Colon (tissue), 2 donors: ENCODE data around the gene UBL4A.

ENCODE experiments used
- FAIRE-seq: peaks from 2 replicates; lab custom pipeline; 2012; peaks lifted over from hg19 to GRCh38; lab: Jason Lieb, UNC
- donor health status: control.
- donor health status: control.

Gene UBL4A

DNA sequence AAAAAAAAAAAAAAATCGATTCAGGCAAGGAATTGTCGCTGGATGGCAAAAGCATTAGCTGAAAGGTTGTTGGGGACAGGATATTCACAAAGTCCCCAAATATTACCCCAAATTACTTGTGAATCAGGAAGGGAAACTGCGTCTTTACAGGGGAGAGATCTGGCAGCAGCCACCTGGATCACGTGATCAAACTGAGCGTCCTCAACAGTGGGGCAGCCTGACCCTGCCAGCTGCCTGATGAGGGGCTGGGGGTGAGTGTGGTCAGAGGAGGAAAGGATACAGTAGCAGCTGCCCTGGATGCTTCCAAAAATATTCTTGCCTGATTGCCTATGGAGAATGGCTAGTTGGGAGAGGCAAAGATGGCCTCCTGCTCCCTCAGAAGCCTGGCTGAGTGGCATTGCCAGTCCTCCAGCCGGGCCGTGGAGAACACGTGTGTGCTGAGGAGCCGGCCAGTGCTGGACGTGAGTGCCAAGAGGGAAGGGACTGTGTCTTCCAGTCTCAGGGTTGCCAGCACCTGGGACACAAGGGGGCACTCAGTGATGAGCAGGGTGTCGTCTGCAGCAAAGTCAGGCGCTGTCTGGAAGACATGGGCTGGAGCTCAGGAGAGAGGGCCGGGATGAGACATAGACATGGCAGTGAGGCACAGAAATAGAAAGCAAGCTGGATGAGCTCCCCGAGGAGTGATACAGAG lies 4.4 kb downstream of the UBL4A start:
- no peak for FAIRE-seq

DNA sequence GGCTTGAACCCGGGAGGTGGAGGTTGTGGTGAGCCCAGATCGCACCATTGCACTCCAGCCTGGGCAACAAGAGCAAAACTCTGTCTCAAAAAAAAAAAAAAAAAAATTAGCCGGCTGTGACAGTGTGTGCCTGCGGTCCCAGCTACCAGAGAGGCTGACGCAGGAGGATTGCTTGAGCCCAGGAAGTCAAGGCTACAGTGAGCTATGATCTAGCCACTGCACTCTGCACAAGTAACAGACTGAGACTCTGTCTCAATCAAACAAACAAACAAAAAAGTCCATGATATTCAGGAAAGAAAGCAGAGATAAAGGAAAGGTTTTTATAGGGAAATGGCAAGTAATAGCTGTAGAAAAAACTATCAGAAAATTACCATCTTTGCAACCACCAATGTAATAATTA lies 5.2 kb downstream of the UBL4A start:
- no peak for FAIRE-seq

- no peak for FAIRE-seq
Measured at GRCh38 chrX:154478728-154479622, 7.4 kb downstream of the UBL4A start, which contains the start of gene LAGE3. LAGE3 (minus strand) TSS chrX:154479281; CDS start chrX:154478915, 366 bp downstream.

- no peak for FAIRE-seq
Measured at GRCh38 chrX:154477891-154478477, 8.4 kb downstream of the UBL4A start.

GRCh38 chrX:154476821-154477220 lies 9.6 kb downstream of the UBL4A start:
- FAIRE-seq, result no peak

DNA sequence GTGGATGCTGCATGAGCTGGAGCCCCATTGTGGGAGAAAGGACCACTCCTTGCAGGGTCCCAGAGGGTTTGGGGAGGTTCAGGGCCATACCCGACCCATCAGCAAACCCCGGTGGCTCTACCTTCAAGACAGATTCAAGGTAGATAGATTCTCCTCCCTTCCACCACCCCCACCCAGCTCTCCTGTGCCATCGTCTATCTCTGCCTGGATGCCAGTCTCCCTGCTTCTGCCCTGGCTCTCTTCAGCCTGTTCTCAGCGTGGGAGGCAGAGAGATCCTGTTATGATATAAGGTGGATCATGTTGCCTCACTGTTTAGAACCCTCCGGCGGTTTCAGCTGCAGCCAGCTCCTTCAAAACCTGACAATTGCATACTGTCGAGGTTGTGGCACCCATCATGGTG lies 12.7 kb downstream of the UBL4A start:
- FAIRE-seq, result no peak

DNA sequence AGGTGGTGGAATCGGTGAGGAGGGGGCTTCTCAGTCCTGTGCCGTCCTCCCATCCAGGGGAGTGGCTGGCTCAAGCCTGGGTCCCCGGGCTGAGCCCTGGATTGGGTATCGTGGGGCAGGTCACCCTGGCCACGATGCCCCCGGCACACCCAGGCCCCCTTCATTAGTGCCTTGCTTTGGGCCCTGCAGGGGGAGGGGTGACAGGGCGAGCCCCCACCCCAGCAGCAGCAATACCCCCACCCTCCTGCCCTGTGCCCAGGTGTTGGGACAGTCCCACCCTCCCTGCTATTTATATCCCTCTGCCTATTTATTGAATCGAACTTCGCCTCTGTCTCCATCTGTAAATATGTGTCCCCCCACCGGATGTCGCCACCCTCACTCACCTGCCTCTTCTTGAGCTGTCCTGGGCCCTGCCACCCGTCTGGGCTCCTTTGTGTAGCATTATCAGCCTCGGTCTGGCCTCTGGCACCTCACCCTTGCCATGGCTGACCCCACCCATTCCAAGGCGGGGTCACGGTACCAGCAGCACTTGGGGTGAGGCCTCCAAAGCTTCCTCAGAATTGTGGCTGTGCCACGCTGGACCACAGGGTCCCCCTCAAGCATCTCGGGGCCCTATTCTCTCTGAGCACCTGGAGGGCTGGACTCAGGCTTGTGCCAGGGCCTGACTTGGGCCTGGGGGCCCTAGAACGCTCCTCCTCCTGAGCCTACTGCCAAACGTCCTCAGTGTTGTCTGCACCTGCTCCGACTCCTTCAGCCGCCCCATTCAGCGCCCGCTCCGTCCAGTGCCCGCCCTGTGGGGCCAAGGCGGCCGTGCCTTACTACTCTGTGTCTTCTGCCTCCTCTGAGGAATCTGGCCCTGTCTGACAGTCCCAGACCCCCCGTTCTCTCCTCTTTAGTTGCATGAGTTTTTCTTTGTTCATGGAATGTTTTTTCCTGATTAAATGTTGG lies 13.5 kb downstream of the UBL4A start:
- FAIRE-seq, result no peak

- FAIRE-seq, result no peak
Measured at GRCh38 chrX:154471839-154472684, 14.4 kb downstream of the UBL4A start.

GRCh38 chrX:154470914-154471568 lies 15.4 kb downstream of the UBL4A start:
- no peak for FAIRE-seq

DNA sequence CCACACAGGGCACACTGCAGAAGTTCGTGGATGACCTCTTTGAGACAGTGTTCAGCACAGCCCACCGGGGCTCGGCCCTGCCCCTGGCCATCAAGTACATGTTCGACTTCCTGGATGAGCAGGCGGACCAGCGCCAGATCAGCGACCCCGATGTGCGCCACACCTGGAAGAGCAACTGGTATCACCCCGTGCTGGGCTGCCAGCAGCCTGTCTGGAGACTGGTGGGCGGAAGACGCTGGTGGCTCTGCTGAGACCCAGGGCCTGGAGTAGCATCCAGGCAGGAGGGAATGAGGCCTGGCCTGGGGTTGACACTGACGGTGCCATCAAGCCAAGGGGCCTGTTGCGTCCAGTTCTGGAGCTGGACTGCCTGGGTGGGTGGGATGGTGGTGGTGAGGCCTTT lies 16.0 kb downstream of the UBL4A start:
- FAIRE-seq, result no peak

DNA sequence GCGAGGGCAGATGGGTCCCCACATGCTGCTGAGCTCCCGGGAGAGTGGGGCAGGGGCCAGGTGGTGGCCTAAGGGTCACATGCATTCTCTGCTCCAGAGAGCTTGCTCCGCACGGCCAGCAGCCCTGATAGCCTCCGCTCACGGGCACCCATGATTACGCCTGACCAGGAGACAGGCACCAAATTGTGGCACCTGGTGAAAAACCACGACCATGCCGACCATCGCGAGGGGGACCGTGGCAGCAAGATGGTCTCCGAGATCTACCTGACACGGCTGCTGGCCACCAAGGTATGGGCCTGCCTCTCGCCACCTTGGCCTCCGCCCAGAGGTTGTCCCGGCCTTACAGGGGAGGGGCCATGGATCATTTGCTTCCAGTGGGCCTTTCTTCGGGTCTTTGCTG lies 16.5 kb downstream of the UBL4A start:
- no peak for FAIRE-seq

DNA sequence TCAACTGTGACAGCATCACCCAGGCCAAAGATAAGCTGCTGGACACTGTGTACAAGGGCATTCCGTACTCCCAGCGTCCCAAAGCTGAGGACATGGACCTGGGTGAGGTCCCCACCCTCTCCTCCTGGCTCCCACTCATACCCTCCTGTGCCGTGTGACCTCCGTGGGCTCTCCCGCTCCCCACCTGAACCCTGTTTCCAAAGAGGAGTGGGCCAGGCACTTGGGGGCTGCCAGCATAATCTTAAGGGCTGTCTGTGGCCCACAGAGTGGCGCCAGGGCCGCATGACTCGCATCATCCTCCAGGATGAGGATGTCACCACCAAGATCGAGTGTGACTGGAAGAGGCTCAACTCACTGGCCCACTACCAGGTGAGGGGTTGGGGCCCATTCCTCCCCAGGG lies 17.3 kb downstream of the UBL4A start:
- no peak for FAIRE-seq

DNA sequence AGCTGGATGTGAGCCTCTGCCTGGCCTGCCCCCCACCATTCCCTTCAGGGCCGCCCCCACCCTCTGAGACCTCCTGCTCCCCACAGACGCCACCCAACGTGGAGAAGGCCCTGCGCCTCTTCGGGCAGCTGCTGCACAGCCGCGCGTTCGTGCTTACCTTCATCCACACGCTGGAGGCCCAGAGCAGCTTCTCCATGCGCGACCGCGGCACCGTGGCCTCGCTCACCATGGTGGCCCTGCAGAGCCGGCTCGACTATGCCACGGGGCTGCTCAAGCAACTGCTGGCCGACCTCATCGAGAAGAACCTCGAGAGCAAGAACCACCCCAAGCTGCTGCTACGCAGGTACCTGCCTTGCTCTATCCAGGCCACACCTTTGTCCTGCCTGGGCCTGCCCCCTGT lies 18.2 kb downstream of the UBL4A start:
- no peak for FAIRE-seq

DNA sequence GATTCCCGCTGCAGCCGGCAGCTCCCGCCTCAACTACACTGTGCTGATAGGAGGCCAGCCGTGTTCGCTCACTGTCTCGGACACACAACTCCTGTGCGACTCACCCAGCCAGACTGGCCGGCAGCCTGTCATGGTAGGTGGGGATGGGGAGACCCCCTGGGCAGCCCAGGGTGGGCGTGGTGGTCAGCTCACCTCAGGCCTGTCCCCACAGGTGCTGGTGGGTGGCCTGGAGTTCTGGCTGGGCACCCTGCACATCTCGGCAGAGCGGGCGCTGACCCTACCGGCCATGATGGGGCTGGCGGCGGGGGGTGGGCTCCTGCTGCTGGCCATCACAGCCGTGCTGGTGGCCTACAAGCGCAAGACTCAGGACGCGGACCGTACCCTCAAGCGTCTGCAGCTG lies 18.9 kb downstream of the UBL4A start:
- FAIRE-seq, result no peak

DNA sequence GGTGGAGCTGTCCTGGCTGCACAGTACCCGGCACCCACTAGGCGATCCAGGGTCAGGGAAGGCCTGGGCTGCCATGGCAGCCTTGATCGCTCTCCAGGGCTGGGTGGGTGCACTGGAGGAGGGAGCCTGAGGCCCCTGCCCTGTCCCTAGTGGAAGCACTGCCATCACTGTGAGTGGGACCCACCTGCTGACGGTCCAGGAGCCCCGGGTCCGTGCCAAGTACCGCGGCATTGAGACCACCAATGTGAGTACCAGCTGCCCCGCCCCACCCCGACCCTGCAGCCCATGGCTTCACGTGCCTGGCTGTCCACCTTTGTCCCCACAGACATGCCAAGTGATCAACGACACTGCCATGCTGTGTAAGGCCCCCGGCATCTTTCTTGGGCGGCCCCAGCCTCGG lies 19.5 kb downstream of the UBL4A start:
- FAIRE-seq, result no peak

- no peak for FAIRE-seq
Measured at GRCh38 chrX:154466036-154466435, 20.4 kb downstream of the UBL4A start.

DNA sequence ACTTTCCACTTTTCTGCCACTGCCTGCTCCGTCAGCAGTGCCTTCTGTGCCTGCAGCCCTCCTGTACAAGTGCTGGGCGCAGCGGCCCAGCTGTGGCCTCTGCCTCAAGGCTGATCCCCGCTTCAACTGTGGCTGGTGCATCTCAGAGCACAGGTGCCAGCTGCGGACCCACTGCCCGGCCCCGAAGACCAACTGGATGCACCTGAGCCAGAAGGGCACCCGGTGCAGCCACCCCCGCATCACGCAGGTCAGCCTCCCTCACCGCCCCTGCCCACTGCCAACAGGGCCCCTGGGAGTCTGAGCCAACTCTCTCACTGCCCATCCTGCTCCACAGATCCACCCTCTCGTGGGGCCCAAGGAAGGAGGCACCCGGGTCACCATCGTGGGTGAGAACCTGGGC lies 20.8 kb downstream of the UBL4A start:
- no peak for FAIRE-seq

DNA sequence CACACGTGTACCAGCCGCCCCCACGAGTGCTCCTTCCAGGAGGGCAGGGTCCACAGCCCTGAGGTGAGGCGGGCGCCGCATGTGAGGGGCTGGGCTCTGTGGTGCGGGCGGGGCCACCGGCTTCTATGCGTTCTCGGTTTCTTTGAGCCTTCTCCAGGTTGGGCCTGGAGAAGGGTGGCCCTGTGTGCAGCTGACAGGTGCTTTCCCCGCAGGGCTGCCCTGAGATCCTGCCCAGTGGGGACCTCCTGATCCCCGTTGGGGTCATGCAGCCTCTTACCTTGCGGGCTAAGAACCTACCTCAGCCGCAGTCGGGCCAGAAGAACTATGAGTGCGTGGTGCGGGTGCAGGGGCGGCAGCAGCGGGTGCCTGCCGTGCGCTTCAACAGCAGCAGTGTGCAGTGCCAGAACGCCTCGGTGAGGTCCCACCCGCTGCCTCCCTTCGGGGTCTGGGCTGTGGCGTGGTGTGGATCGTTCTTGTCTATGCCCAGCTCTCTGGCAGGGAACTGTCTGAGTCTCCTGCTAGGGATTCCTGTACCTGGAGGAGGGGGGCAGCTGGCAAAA lies 21.5 kb downstream of the UBL4A start:
- no peak for FAIRE-seq

GRCh38 chrX:154463611-154464220 lies 22.7 kb downstream of the UBL4A start:
- FAIRE-seq, result no peak

GRCh38 chrX:154462396-154462795 lies 24.0 kb downstream of the UBL4A start:
- FAIRE-seq, result no peak
